Renal cortex interstitium (tissue), 11 donors: Measurements from ENCODE around the gene OSR1. TPM values are rescaled to one million over a fixed set of nuclear protein-coding genes. Genes with fewer than 3 reads are reported as not detected.
A peak's percentile ranks its signal among the peaks of the same experiment; 100 is the strongest.
"Not testable (repeated sequence)": the region's sequence is repeated elsewhere in the genome, so short reads cannot be mapped to it uniquely, and the experiment has no call there.

Experiments
- DNase-seq, 11 donors: peaks; one replicate each; pipeline ENCODE4 v3.0.0-alpha.2; 2013; ENCODE audit warnings: low read depth in 9 of 11, low spot score in 4 of 11; ENCODE audit errors: extremely low read depth in 1 of 11
- polyA plus RNA-seq, 3 donors: library from polyadenylated mRNA; unstranded; fragments of 120-200 nt; gene quantifications; one replicate each; pipeline ENCODE4 v1.2.1, GENCODE V29; 2013; ENCODE audit not compliant: insufficient read length in 3 of 3

The OSR1 gene
- polyA plus RNA-seq, 3 donors: 6.7 to 10.6 (median 7.1) TPM

DNA sequence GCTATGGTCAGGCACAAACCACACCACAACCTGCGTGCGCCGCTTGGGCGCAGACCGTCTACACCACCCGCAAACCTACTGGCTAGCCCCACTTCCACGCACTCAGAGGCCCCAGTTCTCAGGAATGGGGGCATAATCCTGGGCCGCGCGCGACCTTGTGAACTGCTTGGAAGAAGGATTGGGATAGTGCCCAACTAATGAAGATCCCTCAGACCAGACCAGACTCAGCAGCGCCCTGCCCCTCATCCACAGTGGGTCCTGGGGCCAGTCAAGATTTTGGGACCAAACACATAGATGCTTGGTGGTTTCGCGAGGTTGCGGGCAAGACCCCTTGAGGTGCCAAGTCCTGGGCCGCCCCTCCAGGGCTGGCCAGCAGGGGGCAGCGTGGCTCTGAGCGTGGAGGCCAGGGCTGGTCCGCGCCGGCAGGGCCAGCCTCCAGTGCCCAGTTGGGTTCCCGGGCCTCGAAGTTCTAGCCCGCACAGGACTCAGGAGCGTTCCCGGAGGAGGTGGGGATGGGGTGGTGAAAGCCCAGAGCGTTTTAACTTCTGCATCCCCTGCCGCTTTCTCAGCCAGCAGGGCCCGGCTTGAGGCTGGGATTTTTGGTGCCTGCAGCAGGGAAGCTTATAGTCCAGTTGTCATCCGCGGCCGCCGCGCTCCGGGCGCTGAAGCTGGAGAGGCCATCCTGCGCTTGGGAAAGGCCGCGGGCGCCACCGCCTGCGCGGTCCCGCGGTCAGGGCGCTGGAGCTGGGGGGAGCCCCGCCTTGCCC lies 8.3 kb downstream of the OSR1 start:
- no peak for DNase-seq

DNA sequence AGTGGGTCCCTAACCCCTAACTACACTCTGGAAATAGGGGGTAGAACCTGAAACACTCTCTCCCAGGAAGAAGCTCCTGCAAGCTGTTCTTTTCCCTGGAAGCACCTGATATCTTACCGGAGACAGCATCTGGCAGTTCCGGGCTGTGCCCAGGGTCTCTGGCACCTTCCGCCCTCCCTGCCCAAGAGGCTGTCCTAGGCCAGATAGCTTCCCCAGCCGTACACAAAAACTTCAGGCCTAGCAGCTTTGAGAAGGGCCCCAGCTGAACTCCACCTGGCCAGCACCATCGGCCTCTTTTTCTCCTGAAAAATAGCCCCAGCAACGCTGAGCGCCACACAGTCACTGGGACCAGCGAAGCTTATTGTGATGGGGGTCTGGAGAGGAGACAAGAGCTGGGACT lies 9.7 kb downstream of the OSR1 start:
- no peak for DNase-seq

DNA sequence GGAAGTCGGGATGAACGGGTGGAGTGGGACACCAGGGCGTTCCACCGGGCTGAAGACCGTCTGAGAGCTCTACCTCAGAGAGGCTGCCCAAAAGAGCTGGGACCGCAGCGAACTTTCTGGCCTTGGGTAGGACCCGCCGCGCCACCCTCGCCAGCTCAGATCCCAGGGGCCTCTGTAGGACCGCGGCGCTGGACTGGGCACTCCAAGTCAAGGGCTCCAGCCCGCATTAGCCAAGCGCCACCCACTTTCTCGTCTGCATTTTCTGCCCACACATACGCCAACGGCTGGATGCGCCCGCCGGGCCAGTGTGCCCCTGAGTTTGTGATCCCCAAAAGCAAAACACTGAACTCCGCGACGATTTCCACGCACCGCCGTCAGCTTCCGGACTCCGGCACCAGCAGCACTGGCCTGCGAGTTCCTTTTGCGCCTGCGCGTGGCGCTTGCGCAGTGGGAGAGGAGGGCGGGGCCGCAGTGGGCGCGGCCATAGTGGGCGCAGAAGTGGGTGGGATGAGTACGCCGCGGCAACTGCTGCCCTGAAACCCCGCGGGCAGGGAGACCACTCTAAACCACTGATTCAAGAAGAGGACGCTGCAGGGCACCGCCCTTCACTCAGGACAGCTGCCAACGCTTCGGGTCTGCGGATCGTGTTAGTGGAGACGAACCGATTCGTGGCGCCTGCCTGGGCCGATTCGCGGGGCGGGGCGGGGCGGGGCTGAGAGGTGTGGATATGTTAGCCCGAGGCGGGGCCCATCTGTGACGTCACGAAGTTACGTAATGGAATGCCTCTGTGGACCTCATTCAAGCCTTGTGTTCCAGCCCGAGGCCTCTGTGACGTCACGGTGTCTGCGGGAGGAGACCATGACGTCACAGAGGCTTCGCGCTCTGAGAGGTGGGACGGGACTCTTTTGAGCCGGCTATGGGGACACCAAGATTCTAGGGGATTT lies 10.5 kb downstream of the OSR1 start:
- peak; percentile 87 to 98 (median 95) for DNase-seq

DNA sequence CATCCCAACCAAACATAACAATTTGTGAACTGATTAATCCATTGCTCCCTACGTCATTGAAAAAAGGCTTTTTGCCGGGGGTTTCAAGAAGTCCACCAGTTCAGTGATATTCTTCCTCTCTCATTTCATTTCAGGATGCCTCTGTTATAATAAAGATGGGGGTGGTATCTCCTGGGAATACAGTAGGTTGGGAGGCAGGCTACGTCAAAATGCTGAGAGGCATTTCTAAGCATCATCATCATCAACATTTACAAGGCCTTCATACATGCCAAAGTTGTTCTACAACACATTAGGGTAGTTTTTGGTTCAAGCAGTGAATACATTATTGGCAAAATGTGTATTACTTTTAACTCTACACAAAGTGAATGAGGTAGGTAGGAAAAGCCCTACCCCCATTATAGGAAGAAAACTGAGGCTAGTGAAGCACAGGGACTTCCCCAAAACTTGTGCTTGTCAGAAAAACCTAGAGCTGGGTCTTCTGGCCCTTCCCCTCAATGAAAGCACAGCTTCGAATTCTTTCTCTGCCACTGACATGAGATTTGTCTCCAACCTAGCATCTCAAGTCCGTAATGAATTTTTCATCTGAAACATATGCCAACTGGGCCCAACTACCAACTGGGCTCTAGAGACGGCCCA lies 11.3 kb downstream of the OSR1 start:
- DNase-seq: no peak

DNA sequence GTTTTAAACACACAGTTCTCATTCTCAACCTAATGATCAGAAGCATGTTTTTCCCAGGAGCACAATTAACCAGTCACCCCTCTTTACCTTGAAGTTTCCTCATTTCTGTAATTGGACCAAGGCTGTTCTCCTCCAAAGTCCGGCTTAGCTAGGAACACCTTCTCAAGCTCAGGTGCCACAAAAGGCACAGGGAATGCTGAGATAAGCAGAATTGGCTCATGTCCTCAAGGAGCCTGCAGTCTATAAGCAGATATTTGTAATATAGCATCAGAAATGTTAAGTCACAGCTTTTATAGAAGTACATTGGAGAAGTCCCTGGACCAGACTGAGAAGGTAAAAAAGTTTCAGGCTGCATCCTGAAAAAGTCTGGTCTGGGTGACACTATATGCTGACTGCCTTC lies 20.7 kb downstream of the OSR1 start:
- no peak for DNase-seq

DNA sequence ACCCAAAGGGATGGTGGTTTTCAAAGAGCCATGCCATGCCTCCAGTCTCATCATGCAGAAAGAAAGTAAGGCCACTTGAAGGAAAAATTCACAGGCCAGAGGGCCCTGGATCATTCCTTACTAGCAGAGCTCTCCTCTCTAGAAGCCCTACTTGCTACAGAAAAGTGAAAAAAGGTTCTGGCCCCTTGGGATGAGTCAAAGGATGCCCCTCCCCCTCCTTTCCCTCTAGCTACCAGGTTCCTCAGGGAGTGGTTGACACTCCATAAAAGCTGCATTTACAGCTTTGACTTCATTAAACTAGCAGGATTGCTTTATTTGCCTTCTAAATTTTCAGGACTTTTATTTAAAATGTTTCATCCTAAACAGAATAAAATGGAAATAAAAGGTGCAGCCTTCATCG lies 21.2 kb downstream of the OSR1 start:
- DNase-seq: no peak

DNA sequence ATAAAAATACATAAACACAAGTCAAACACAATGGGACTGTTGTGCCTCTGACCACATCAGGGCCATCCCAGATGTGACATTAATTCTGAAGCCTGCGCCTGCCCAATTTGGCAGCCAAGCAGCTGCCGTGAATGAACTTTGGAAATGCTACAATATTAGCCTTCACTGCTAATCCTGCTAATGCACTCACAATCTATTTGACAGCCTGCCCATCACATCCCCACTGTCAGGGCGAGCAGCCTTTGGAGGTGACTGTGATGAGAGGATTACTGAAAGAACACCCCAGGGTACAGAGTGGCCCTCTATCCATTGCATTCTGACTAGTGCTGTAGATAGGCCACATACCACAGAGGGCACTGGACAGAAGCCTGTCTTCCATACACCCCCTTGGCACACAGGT lies 21.6 kb downstream of the OSR1 start:
- DNase-seq: no peak

DNA sequence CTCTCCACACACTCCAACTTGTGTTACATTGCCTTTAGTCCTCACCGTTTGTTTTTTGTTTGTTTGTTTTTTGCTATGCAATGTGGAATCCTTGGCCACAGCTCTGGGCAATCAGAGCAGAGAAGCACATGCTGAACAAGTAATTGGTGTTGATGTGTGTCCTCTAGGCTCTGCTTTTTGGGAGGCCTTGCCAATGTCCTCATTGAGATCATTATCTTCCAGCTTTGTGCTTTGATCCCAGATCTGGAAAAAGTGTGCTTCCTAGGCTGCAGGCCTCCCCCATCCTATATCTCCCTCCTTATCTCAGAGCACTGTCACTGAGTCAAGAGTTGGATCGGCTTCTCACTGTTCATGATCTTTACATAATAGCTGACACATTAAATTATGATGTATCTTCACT lies 25.9 kb downstream of the OSR1 start:
- DNase-seq: no peak

DNA sequence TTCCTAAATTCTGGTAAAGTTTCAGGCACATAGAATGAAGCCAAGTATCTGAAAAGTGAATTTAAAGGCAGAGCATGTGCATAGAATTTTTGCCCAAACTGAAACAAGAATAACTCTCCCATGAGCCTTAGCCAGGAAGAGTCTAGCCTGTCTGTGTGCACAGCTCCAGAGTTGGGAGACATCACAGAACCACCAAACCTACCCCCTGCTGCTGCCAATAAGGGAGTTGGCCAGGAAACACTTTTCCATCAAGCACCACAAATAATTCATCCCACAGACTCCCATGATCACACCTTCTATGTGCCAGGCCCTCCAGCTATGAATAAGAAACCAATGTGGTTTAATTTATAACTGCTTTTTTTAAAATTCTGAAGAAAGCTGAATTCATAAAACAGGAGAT lies 27.0 kb downstream of the OSR1 start:
- no peak for DNase-seq

DNA sequence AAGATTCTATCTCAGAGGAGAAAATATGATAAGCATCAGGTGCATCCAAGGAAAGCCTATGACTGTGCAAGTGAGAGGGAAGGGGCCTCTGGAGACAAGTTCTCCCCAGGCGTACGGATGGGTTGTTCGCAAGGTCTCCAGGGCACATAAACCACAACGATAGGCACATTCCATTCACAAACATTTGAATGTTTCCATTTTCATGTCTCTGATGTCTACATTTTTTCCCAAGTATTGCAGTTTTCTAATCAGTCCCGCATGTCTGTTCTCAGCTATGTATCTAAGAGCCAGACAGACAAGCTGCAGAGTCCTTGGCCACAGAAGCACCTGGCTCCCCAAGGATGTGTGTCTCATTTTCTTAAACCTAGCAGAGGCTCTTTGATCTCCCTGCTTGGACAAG lies 28.0 kb downstream of the OSR1 start:
- no peak for DNase-seq

DNA sequence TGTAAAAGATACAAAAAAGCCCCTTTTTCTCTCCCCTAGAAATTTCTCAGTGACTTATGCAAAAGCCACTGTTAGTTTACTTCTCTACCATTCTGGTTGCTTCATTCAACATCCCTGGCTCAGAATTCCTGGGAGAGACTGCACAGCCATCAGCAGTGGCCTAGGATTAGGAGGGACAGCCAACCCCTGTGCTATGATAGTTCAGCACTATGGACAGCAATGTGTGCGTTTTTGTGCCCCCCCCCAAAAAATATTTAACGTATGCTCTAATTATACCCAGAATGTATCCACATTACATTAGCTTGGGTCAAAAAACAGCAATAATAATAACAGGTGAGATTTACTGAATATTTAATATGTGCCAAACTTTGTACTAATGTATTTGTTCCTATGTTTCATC lies 29.0 kb downstream of the OSR1 start:
- DNase-seq: no peak

DNA sequence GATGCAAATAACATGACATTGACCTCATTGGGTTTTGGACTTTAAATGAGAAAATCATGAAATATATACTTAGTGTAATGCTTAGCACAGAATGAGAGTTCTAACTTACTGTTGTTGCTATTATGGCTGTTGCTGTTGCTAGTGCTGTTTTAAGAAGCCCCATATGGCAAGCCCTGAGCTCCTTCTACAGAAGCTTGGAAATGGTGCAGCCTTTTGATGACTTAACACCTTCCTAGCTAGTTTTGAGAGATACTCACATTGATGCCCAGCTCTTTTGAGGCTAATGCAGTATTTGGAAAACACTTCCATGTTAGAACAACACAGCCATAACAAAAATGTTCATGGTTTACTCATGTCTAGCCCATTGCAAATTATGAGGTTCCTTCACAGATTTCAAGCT lies 30.9 kb downstream of the OSR1 start:
- DNase-seq: no peak

DNA sequence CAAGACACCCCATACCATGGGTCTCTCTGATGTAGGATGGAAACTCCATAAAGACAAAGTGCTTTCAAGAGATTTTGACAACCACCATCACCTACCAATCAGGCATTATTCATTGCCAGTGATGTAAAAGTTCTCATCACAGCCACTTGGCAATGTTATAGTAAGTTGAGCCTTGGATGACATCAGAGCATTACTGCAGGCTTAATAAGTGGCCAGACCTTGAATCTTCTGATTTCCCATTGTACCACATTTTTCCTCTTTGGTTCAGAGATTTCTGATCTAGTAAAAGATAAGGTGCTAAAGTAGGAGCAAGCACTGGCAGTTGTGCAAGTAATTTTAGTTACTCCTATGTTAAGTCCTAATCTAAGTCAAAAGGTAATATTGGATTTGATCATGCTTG lies 36.5 kb downstream of the OSR1 start:
- no peak for DNase-seq

DNA sequence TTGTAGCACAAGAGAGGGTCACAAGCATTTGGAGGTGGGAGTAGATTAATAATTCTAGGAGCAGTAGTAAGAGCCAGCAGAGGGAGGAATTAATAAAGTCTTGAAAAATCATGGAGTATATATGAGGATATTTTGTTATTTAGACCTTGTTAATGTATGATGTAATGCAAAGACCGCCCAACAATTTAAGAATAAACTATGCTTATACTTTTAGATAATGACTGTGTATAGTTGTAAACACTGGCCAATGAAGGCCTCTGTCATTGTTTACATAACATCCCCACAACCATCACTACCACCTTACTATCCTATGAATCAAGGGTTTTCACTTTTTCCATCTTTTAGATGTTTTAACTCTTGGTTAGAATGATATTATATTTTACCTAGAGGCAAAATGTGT lies 37.6 kb downstream of the OSR1 start:
- no peak for DNase-seq

DNA sequence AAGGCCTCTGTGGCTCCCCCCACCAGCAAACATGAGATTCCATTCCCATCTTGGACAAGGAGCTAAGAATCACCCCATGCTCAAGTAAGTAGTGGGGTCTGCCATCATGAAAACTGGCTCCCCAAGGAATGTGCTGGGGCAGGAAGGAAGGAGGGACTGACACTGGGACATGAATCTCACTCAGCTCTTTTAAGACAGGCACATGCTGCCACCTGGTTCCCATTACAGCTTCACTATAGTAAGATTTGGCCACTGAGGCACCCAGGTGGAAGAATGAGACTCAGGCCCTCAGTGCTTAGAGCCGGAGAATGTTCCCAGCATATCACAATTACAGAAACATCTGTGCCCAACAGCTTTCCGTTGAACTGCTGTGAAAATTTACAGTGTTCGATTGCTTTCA lies 38.7 kb downstream of the OSR1 start:
- DNase-seq: no peak

DNA sequence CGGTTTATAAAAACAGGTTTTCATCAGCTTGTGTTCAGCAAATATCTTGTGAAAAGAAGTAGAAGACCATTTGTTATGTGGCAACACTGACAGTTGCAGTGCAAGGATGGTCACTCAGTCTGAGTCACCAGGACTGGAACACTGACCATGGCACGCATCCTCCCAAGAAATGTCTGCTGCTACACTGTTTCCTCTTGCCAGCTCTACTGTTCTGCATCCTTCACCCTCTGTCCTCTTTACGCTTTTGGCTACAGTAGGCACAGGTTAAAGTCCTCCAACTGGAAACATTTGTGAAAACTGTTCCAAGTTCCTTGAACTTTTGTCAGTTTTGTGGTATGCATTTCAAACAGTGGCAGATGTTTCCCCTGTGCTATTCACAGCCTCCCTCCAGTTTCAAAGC lies 39.4 kb downstream of the OSR1 start:
- DNase-seq: no peak

DNA sequence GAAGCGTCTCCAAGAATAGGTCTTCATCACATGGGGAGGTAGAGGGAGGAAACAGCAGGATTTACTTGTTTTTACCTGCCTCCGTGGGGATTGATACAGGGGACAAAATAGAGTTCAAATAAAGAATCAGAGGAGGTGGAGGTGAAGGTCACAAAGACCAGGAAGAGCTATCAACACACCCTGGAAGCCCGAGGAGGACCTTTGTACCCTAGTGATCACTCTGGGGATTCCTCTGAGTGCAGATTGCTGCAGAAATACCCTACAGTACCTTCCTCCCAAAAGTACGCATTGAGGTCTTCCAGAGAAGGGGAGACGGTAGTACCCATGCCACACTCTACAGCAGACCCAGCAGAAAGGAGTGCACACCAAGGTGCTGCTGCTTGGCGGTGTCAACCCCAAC lies 44.9 kb downstream of the OSR1 start:
- no peak for DNase-seq

DNA sequence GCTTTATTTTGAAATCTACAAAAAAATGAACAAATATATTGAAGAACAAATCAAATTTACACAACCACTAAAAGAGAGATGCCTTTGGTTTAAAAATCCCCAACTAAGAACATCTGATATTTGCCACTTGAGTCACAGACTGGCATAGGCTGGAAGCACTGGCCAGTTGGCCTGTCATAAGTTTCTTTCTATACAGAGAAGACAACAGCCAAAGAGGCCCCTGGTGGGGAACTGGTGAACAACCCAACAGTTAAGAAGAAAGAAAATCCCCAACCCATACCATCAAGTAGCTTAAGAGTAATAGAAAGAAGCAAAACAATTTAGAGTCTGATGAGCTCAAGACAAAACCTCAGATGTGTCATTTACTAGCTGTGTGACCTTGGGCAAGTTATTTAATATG lies 45.5 kb downstream of the OSR1 start:
- no peak for DNase-seq

DNA sequence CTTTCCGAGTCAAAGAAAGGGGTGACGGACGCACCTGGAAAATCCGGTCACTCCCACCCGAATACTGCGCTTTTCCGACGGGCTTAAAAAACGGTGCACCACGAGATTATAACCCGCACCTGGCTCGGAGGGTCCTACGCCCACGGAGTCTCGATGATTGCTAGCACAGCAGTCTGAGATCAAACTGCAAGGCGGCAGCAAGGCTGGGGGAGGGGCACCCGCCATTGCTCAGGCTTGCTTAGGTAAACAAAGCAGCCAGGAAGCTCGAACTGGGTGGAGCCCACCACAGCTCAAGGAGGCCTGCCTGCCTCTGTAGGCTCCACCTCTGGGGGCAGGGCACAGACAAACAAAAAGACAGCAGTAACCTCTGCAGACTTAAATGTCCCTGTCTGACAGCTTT lies 52.4 kb downstream of the OSR1 start:
- not testable (repeated sequence) for DNase-seq
